CD14-positive monocyte (primary cell): ENCODE measurements around the gene SLC22A23. TPM values are rescaled to one million over a fixed set of nuclear protein-coding genes. Genes with fewer than 3 reads are reported as not detected.

Source experiments
- DNase-seq, 3 donors: peaks; one replicate each; pipeline ENCODE4 v3.0.0-alpha.2; 2011 to 2022
- H2AFZ ChIP-seq: 2 replicates; pipeline ENCODE4 v1.6.0; 2012; ENCODE audit warnings: mild to moderate bottlenecking, low read depth, low read length, inconsistent platforms; ENCODE audit not compliant: insufficient read depth, poor library complexity, severe bottlenecking
- H3K27ac ChIP-seq, 2 donors: 1 replicate in 1 of 2; 2 replicates in 1 of 2; pipeline ENCODE4 v1.5.1; 2012 to 2013; ENCODE audit warnings: low read length in 2 of 2, control low read depth in 1 of 2, inconsistent platforms in 1 of 2, low read depth in 1 of 2, mild to moderate bottlenecking in 1 of 2
- H3K27me3 ChIP-seq, 2 donors: one replicate each; pipeline versions ENCODE4 v1.6.0 to v1.6.1; 2011 to 2013; ENCODE audit warnings: low read length in 2 of 2; ENCODE audit not compliant: control insufficient read depth in 2 of 2, insufficient read depth in 2 of 2
- H3K36me3 ChIP-seq, 2 donors: replicated peaks in 1 of 2; 1 replicate in 1 of 2; 2 replicates in 1 of 2; pipeline versions ENCODE4 v1.5.1 to v1.6.1; 2012 to 2013; ENCODE audit warnings: low read length in 2 of 2, control low read depth in 1 of 2, inconsistent platforms in 1 of 2, mild to moderate bottlenecking in 1 of 2; ENCODE audit not compliant: insufficient read depth in 2 of 2, control insufficient read depth in 1 of 2
- H3K4me1 ChIP-seq, 2 donors: 1 replicate in 1 of 2; 2 replicates in 1 of 2; pipeline versions ENCODE4 v1.5.1 to v1.6.1; 2012 to 2013; ENCODE audit warnings: low read length in 2 of 2, control low read depth in 1 of 2, inconsistent platforms in 1 of 2, mild to moderate bottlenecking in 1 of 2, moderate library complexity in 1 of 2; ENCODE audit not compliant: insufficient read depth in 2 of 2, control insufficient read depth in 1 of 2
- H3K4me2 ChIP-seq: replicated peaks from 2 replicates; pipeline ENCODE3; 2012; ENCODE audit warnings: low read length, moderate library complexity, mild to moderate bottlenecking; ENCODE audit not compliant: poor library complexity, severe bottlenecking; ENCODE audit errors: extremely low read depth
- H3K4me3 ChIP-seq, 3 experiments: fragments of 200-600 bp in 1 of 3; sonication (generic) in 1 of 3; replicated peaks in 1 of 3; 1 replicate in 2 of 3; 2 replicates in 1 of 3; pipeline ENCODE4 v1.5.1; 2011 to 2013; ENCODE audit warnings: low read length in 3 of 3, mild to moderate bottlenecking in 3 of 3, control low read depth in 2 of 3, low read depth in 2 of 3, inconsistent platforms in 1 of 3, moderate library complexity in 1 of 3
- H3K79me2 ChIP-seq: 2 replicates; pipeline ENCODE4 v1.6.0; 2012; ENCODE audit warnings: mild to moderate bottlenecking, control low read depth, inconsistent platforms, low read length, moderate library complexity; ENCODE audit not compliant: insufficient read depth
- H3K9ac ChIP-seq: 2 replicates; pipeline ENCODE4 v1.6.0; 2017; ENCODE audit warnings: low read length, mild to moderate bottlenecking; ENCODE audit not compliant: insufficient read depth, poor library complexity, severe bottlenecking
- H3K9me3 ChIP-seq, 2 donors: replicated peaks in 1 of 2; 1 replicate in 1 of 2; 2 replicates in 1 of 2; pipeline versions ENCODE4 v1.5.1 to v1.6.1; 2012 to 2013; ENCODE audit warnings: low read length in 2 of 2, control low read depth in 1 of 2; ENCODE audit not compliant: control insufficient read depth in 1 of 2, insufficient read depth in 1 of 2
- H4K20me1 ChIP-seq: 2 replicates; pipeline ENCODE4 v1.6.0; 2012; ENCODE audit warnings: mild to moderate bottlenecking, low read length, control low read depth, moderate library complexity; ENCODE audit not compliant: insufficient read depth
- H3K27ac Mint-ChIP-seq, 7 donors: one replicate each; pipeline ENCODE4 v1.8.0; 2020; ENCODE audit warnings: mild to moderate bottlenecking in 7 of 7, mixed read lengths in 7 of 7, moderate library complexity in 6 of 7, inconsistent platforms in 2 of 7
- H3K27me3 Mint-ChIP-seq, 3 donors: one replicate each; pipeline ENCODE4 v1.8.0; 2021 to 2022; ENCODE audit warnings: low read depth in 3 of 3, mild to moderate bottlenecking in 3 of 3, mixed read lengths in 3 of 3, moderate library complexity in 3 of 3, inconsistent platforms in 1 of 3
- H3K36me3 Mint-ChIP-seq, 2 donors: one replicate each; pipeline ENCODE4 v1.8.0; 2020; ENCODE audit warnings: mixed read lengths in 2 of 2, inconsistent platforms in 1 of 2, mild to moderate bottlenecking in 1 of 2
- H3K4me1 Mint-ChIP-seq: one replicate; pipeline ENCODE4 v1.8.0; 2020; ENCODE audit warnings: mild to moderate bottlenecking, mixed read lengths
- H3K4me3 Mint-ChIP-seq, 2 donors: one replicate each; pipeline ENCODE4 v1.8.0; 2020; ENCODE audit warnings: mild to moderate bottlenecking in 2 of 2, mixed read lengths in 2 of 2, moderate library complexity in 1 of 2
- H3K9me3 Mint-ChIP-seq, 7 donors: one replicate each; pipeline ENCODE4 v1.8.0; 2020 to 2022; ENCODE audit warnings: mixed read lengths in 7 of 7, mild to moderate bottlenecking in 6 of 7, moderate library complexity in 6 of 7, inconsistent platforms in 2 of 7
- CTCF ChIP-seq: fragments of 200-600 bp; IDR thresholded peaks from one replicate; pipeline ENCODE4 v1.8.0; 2022; ENCODE audit warnings: antibody characterized with exemption, mild to moderate bottlenecking
- WGBS: methylation state at CpG from one replicate; pipeline ENCODE4 v1.1.5; 2013; ENCODE audit warnings: missing lambda C conversion rate; ENCODE audit not compliant: insufficient coverage; 5-methylcytosine and 5-hydroxymethylcytosine counted together
- intact Hi-C, 2 donors: fragments of 100-400 bp; cut with micrococcal nuclease; formaldehyde crosslinking; loops; one replicate each; pipeline versions ENCODE4 v1.15.0 to v1.15.1; 2023
- polyA plus RNA-seq, 3 donors: library from polyadenylated mRNA; depleted of rRNA in 1 of 3; unstranded in 2 of 3; stranded (reverse) in 1 of 3; fragments of 300-500 nt in 2 of 3; fragments of >200 nt in 1 of 3; fragmentation: Illumina TruSeq in 2 of 3; gene quantifications; 1 replicate in 2 of 3; 2 replicates in 1 of 3; pipeline ENCODE4 v1.2.3, GENCODE V29; 2012 to 2021

Gene SLC22A23
- polyA plus RNA-seq, 3 donors: 0.08 TPM; not detected in 2

GRCh38 chr6:3310703-3311102 is 146.1 kb downstream of the SLC22A23 start:
- Histone ChIP-seq H3K27me3 (no peaks in the 10 kb centered on the region), H3K4me1 (no peaks in the 10 kb centered on the region), H4K20me1 (no peaks in the 10 kb centered on the region), H3K4me2 (no peak overlapping the region), H3K9ac (no peak overlapping the region), H3K27ac (no peak overlapping the region), H3K9me3 (no peaks in the 10 kb centered on the region), H3K4me3 (no peak overlapping the region), H3K36me3 (no peaks in the 10 kb centered on the region), H3K79me2 (no peaks in the 10 kb centered on the region), H2AFZ (no peak overlapping the region)
- no peak for TF ChIP-seq CTCF
- 88% methylated on average over 5 of the region's 9 CpGs for WGBS
- Mint-ChIP-seq H3K27me3 (peaks cover 2 to 9% (median 3%) of the 10 kb centered on the region in 3 donors), H3K36me3 (no peaks in the 10 kb centered on the region), H3K4me1 (no peaks in the 10 kb centered on the region), H3K27ac (no peak overlapping the region), H3K4me3 (no peak overlapping the region), H3K9me3 (peaks cover 0 to 4% (median 2%) of the 10 kb centered on the region in 7 donors)
- DNase-seq: no peak
- intact Hi-C loops: no loop called here

- H3K4me3 ChIP-seq: no peak overlapping the region
Measured at GRCh38 chr6:3310051-3310448, 146.8 kb downstream of the SLC22A23 start.

More at GRCh38 chr6:3310051-3310448, 146.8 kb downstream of the SLC22A23 start:
- no peak overlapping the region for H3K4me3 Mint-ChIP-seq
- TF ChIP-seq CTCF: no peak
- 90% methylated on average over 2 of the region's 6 CpGs for WGBS
- no peaks in the 10 kb centered on the region for H3K36me3 ChIP-seq
- H3K27ac Mint-ChIP-seq: no peak overlapping the region
- H4K20me1 ChIP-seq: no peaks in the 10 kb centered on the region
- no peaks in the 10 kb centered on the region for H3K4me1 Mint-ChIP-seq
- H3K4me1 ChIP-seq: no peaks in the 10 kb centered on the region
- H3K27me3 Mint-ChIP-seq: peaks cover 3 to 9% (median 5%) of the 10 kb centered on the region in 3 donors
- H3K9me3 ChIP-seq: no peaks in the 10 kb centered on the region
- no peaks in the 10 kb centered on the region for H3K79me2 ChIP-seq
- H3K9ac ChIP-seq: no peak overlapping the region
- H3K4me2 ChIP-seq: no peak overlapping the region
- DNase-seq: no peak
- H3K36me3 Mint-ChIP-seq: no peaks in the 10 kb centered on the region
- peaks cover 0 to 7% (median 2%) of the 10 kb centered on the region in 7 donors for H3K9me3 Mint-ChIP-seq
- H3K27ac ChIP-seq: no peak overlapping the region
- no peak overlapping the region for H2AFZ ChIP-seq
- H3K27me3 ChIP-seq: no peaks in the 10 kb centered on the region
- intact Hi-C loops: no loop called here
